T-cell (primary cell): Measurements from ENCODE around the gene HSD11B2. TPM values are rescaled to one million over a fixed set of nuclear protein-coding genes. Genes with fewer than 3 reads are reported as not detected.

ENCODE experiments used
- ATAC-seq, 4 experiments: fragments of 200-7000 bp in 3 of 4; fragments of 150-1000 bp in 1 of 4; cut with Tn5 transposase; replicated peaks in 1 of 4; 1 replicate in 3 of 4; 2 replicates in 1 of 4; pipeline ENCODE4 v1.10.0; 2021; ENCODE audit warnings: moderate library complexity in 3 of 4, mild to moderate bottlenecking in 2 of 4, moderate number of reproducible peaks in 1 of 4
- CTCF ChIA-PET, 2 donors: fragments of 300-600 bp; sonication (Branson Sonifier 250); formaldehyde crosslinking; loops; one replicate each; lab custom pipeline; 2022; ENCODE audit warnings: antibody characterized with exemption in 2 of 2; lab: Charles Lee
- POLR2A ChIA-PET, 2 donors: fragments of 300-600 bp; sonication (Branson Sonifier 250); formaldehyde crosslinking; loops; one replicate each; lab custom pipeline; 2022; ENCODE audit warnings: antibody characterized with exemption in 2 of 2; lab: Charles Lee
- DNase-seq, 35 experiments: peaks; one replicate each; pipeline versions ENCODE4 v3.0.0 to v3.0.0-alpha.2; 2013 to 2023
- H3K27ac ChIP-seq: one replicate; pipeline ENCODE4 v1.5.1; 2013; ENCODE audit warnings: low read length
- H3K27me3 ChIP-seq, 2 experiments: replicated peaks in 1 of 2; 1 replicate in 1 of 2; 2 replicates in 1 of 2; pipeline versions ENCODE4 v1.6.1 to v1.7.0; 2013; ENCODE audit warnings: low read length in 1 of 2, mixed read lengths in 1 of 2; ENCODE audit not compliant: control insufficient read depth in 2 of 2, insufficient read depth in 2 of 2; ENCODE audit errors: extremely low read depth in 1 of 2
- H3K36me3 ChIP-seq, 2 donors: 1 replicate in 1 of 2; 2 replicates in 1 of 2; pipeline versions ENCODE4 v1.6.1 to v1.7.0; 2013; ENCODE audit warnings: low read length in 1 of 2; ENCODE audit not compliant: control insufficient read depth in 2 of 2, insufficient read depth in 1 of 2; ENCODE audit errors: extremely low read depth in 1 of 2
- H3K4me1 ChIP-seq, 2 experiments: 1 replicate in 1 of 2; 2 replicates in 1 of 2; pipeline versions ENCODE4 v1.6.1 to v1.7.0; 2013; ENCODE audit warnings: low read length in 2 of 2, mixed read lengths in 1 of 2; ENCODE audit not compliant: insufficient read depth in 2 of 2, control insufficient read depth in 1 of 2; ENCODE audit errors: extremely low read depth in 1 of 2
- H3K4me3 ChIP-seq, 2 donors: 1 replicate in 1 of 2; 2 replicates in 1 of 2; pipeline versions ENCODE4 v1.5.1 to v1.7.0; 2013; ENCODE audit warnings: mild to moderate bottlenecking in 2 of 2, low read length in 1 of 2, moderate library complexity in 1 of 2; ENCODE audit not compliant: control insufficient read depth in 1 of 2; ENCODE audit errors: extremely low read depth in 1 of 2
- H3K9me3 ChIP-seq: 2 replicates; pipeline ENCODE4 v1.7.0; 2013
- H3K27ac Mint-ChIP-seq, 2 donors: one replicate each; pipeline ENCODE4 v1.8.0; 2020 to 2021; ENCODE audit warnings: mild to moderate bottlenecking in 2 of 2, mixed read lengths in 2 of 2
- H3K27me3 Mint-ChIP-seq, 2 donors: one replicate each; pipeline ENCODE4 v1.8.0; 2021 to 2022; ENCODE audit warnings: mixed read lengths in 2 of 2
- H3K36me3 Mint-ChIP-seq: one replicate; pipeline ENCODE4 v1.8.0; 2021; ENCODE audit warnings: mixed read lengths
- H3K4me1 Mint-ChIP-seq, 3 donors: one replicate each; pipeline ENCODE4 v1.8.0; 2020 to 2022; ENCODE audit warnings: mixed read lengths in 3 of 3, mild to moderate bottlenecking in 1 of 3
- H3K4me3 Mint-ChIP-seq, 3 donors: one replicate each; pipeline ENCODE4 v1.8.0; 2020 to 2022; ENCODE audit warnings: mild to moderate bottlenecking in 3 of 3, mixed read lengths in 3 of 3, moderate library complexity in 3 of 3
- H3K9me3 Mint-ChIP-seq, 3 donors: one replicate each; pipeline ENCODE4 v1.8.0; 2020 to 2022; ENCODE audit warnings: mixed read lengths in 3 of 3
- WGBS: methylation state at CpG from one replicate; pipeline ENCODE4 v1.1.5; 2013; ENCODE audit warnings: missing lambda C conversion rate; ENCODE audit not compliant: insufficient coverage; 5-methylcytosine and 5-hydroxymethylcytosine counted together
- total RNA-seq, 35 experiments: library from RNA in 6 of 35; stranded (reverse) in 6 of 35; fragments of 120-200 nt in 1 of 35; gene quantifications; one replicate each; pipeline versions ENCODE4 v1.2.1 to v1.2.4 and lab custom pipeline; 2013 to 2026

The HSD11B2 gene
- total RNA-seq, 5 donors from 2014 or later (not counting 1 experiment from before 2014, with no cell fraction given): 0.20 to 0.32 (median 0.29) TPM; not detected in 2

GRCh38 chr16:67419931-67420330 lies 11.0 kb upstream of the HSD11B2 start:
- Histone ChIP-seq H3K27me3 (peaks cover 9 to 53% of the 10 kb centered on the region in 2 experiments), H3K9me3 (no peaks in the 10 kb centered on the region), H3K4me3 (no peak overlapping the region), H3K27ac (no peak overlapping the region), H3K4me1 (peaks cover 3 to 11% of the 10 kb centered on the region in 2 experiments), H3K36me3 (no peaks in the 10 kb centered on the region)
- Mint-ChIP-seq H3K9me3 (no peaks in the 10 kb centered on the region), H3K4me3 (no peak overlapping the region), H3K27ac (no peak overlapping the region), H3K36me3 (no peaks in the 10 kb centered on the region), H3K4me1 (peaks cover 6 to 12% (median 11%) of the 10 kb centered on the region in 3 donors), H3K27me3 (peaks cover 34 to 39% of the 10 kb centered on the region in 2 donors)
- no peak for ATAC-seq
- no CpG with 5 or more reads among the region's 3 CpGs for WGBS
- ChIA-PET POLR2A (no interaction called here), CTCF (no interaction called here)
- no peak for DNase-seq

- WGBS: 82% methylated on average over 3 of the region's 4 CpGs
- no peaks in the 10 kb centered on the region for H3K9me3 ChIP-seq
- Mint-ChIP-seq H3K4me1 (peaks cover 6 to 8% (median 7%) of the 10 kb centered on the region in 3 donors), H3K27ac (no peak overlapping the region), H3K4me3 (no peak overlapping the region), H3K36me3 (no peaks in the 10 kb centered on the region), H3K27me3 (peaks cover 33 to 40% of the 10 kb centered on the region in 2 donors), H3K9me3 (no peaks in the 10 kb centered on the region)
- no peak for ATAC-seq
- H3K27me3 ChIP-seq: peaks cover 13 to 50% of the 10 kb centered on the region in 2 experiments
- no peak overlapping the region for H3K27ac ChIP-seq
- H3K4me1 ChIP-seq: peaks cover under 1 to 6% of the 10 kb centered on the region in 2 experiments
- no peak overlapping the region for H3K4me3 ChIP-seq
- ChIA-PET CTCF (interaction anchor here in 1 of 2 donors (0.6 kb wide), 1 partner anchor 18 kb away, joined by 5 read pairs; no protein-coding TSS in a partner anchor), POLR2A (no interaction called here)
- H3K36me3 ChIP-seq: no peaks in the 10 kb centered on the region
- no peak for DNase-seq
Measured at GRCh38 chr16:67421030-67421429, 9.9 kb upstream of the HSD11B2 start.

- Mint-ChIP-seq H3K27me3 (peaks cover 33 to 37% of the 10 kb centered on the region in 2 donors), H3K4me1 (no peaks in the 10 kb centered on the region), H3K27ac (no peak overlapping the region), H3K36me3 (peaks cover 3% of the 10 kb centered on the region), H3K4me3 (no peak overlapping the region), H3K9me3 (no peaks in the 10 kb centered on the region)
- no peak overlapping the region for H3K4me3 ChIP-seq
- peaks cover 0 to 2% of the 10 kb centered on the region in 2 experiments for H3K4me1 ChIP-seq
- H3K27ac ChIP-seq: no peak overlapping the region
- H3K27me3 ChIP-seq: peaks cover 14 to 54% of the 10 kb centered on the region in 2 experiments
- no peaks in the 10 kb centered on the region for H3K9me3 ChIP-seq
- H3K36me3 ChIP-seq: no peaks in the 10 kb centered on the region
- no peak for ATAC-seq
- ChIA-PET POLR2A (no interaction called here), CTCF (interaction anchor here (0.6 to 0.7 kb wide), 2 partner anchors 115 to 144 kb away, joined by 3 read pairs; no protein-coding TSS in a partner anchor)
- 100% methylated on average over 2 of the region's 5 CpGs for WGBS
- no peak for DNase-seq
Measured at GRCh38 chr16:67423015-67423414, 7.9 kb upstream of the HSD11B2 start.

GRCh38 chr16:67423611-67424260 lies 7.2 kb upstream of the HSD11B2 start:
- CTCF ChIA-PET: interaction anchor here in 1 of 2 donors (0.7 kb wide), 2 partner anchors 114 to 400 kb away, joined by 3 read pairs; no protein-coding TSS in a partner anchor
- whole genome bisulfite sequencing: 63% methylated on average over 3 of the region's 9 CpGs
- Histone ChIP-seq H3K4me1 (peaks cover 0 to 7% of the 10 kb centered on the region in 2 experiments), H3K4me3 (no peak overlapping the region), H3K27ac (no peak overlapping the region), H3K9me3 (no peaks in the 10 kb centered on the region), H3K36me3 (no peaks in the 10 kb centered on the region), H3K27me3 (peaks cover 14 to 59% of the 10 kb centered on the region in 2 experiments)
- Mint-ChIP-seq H3K9me3 (no peaks in the 10 kb centered on the region), H3K4me1 (no peaks in the 10 kb centered on the region), H3K27ac (no peak overlapping the region), H3K4me3 (no peak overlapping the region), H3K27me3 (peaks cover 35 to 36% of the 10 kb centered on the region in 2 donors), H3K36me3 (peaks cover 3% of the 10 kb centered on the region)
- DNase-seq (no peak), ATAC-seq (no peak)
- POLR2A ChIA-PET: no interaction called here

- Histone ChIP-seq H3K27ac (no peak overlapping the region), H3K36me3 (no peaks in the 10 kb centered on the region), H3K9me3 (no peaks in the 10 kb centered on the region), H3K27me3 (peaks cover 15 to 61% of the 10 kb centered on the region in 2 experiments), H3K4me1 (peaks cover 0 to 7% of the 10 kb centered on the region in 2 experiments), H3K4me3 (no peak overlapping the region)
- no peaks in the 10 kb centered on the region for H3K4me1 Mint-ChIP-seq
- POLR2A ChIA-PET: no interaction called here
- H3K9me3 Mint-ChIP-seq: no peaks in the 10 kb centered on the region
- DNase-seq (no peak), ATAC-seq (no peak)
- peaks cover 3% of the 10 kb centered on the region for H3K36me3 Mint-ChIP-seq
- 69% methylated on average over 4 of the region's 5 CpGs for whole genome bisulfite sequencing
- peaks cover 39 to 40% of the 10 kb centered on the region in 2 donors for H3K27me3 Mint-ChIP-seq
- H3K27ac Mint-ChIP-seq: no peak overlapping the region
- CTCF ChIA-PET: interaction anchor here in 1 of 2 donors (0.6 kb wide), 1 partner anchor 356 kb away, joined by 4 read pairs; no protein-coding TSS in a partner anchor
- no peak overlapping the region for H3K4me3 Mint-ChIP-seq
Measured at GRCh38 chr16:67424261-67424615, 6.7 kb upstream of the HSD11B2 start.

GRCh38 chr16:67425061-67425460 lies 5.9 kb upstream of the HSD11B2 start:
- Histone ChIP-seq H3K9me3 (no peaks in the 10 kb centered on the region), H3K36me3 (no peaks in the 10 kb centered on the region), H3K27me3 (peaks cover 20 to 64% of the 10 kb centered on the region in 2 experiments), H3K27ac (no peak overlapping the region), H3K4me3 (no peak overlapping the region), H3K4me1 (peaks cover 0 to 9% of the 10 kb centered on the region in 2 experiments)
- CTCF ChIA-PET: interaction anchor here in 1 of 2 donors (0.6 kb wide), 2 partner anchors 276 to 355 kb away, joined by 3 to 4 read pairs; no protein-coding TSS in a partner anchor
- DNase-seq (no peak), ATAC-seq (no peak)
- POLR2A ChIA-PET: no interaction called here
- Mint-ChIP-seq H3K9me3 (no peaks in the 10 kb centered on the region), H3K27me3 (peaks cover 39 to 40% of the 10 kb centered on the region in 2 donors), H3K36me3 (peaks cover 3% of the 10 kb centered on the region), H3K4me3 (no peak overlapping the region), H3K27ac (no peak overlapping the region), H3K4me1 (peaks cover 0 to 3% (median 0%) of the 10 kb centered on the region in 3 donors)
- WGBS: no CpG with 5 or more reads among the region's 6 CpGs
